Measurements from ENCODE around the gene CMPK2.

CMPK2 gene

GRCh38 chr2:6855860-6856547, 9.7 kb downstream of the CMPK2 start:
- no peak for TF ChIP-seq CTCF (IDR thresholded peaks at IDR 0.05; ENCODE audit: low read length, missing control alignments)
- DNase-seq (ENCODE audit: low read depth): no peak
- no peak overlapping the region for H3K4me3 ChIP-seq (replicated peaks; ENCODE audit: low read depth, low read length)

GRCh38 chr2:6854416-6854815, 11.3 kb downstream of the CMPK2 start:
- DNase-seq (ENCODE audit: low read depth): no peak
- no peak for TF ChIP-seq CTCF (IDR thresholded peaks at IDR 0.05; ENCODE audit: low read length, missing control alignments)
- H3K4me3 ChIP-seq (replicated peaks; ENCODE audit: low read depth, low read length): no peak overlapping the region

GRCh38 chr2:6852195-6852594, 13.5 kb downstream of the CMPK2 start:
- no peak for DNase-seq (ENCODE audit: low read depth)
- no peak overlapping the region for H3K4me3 ChIP-seq (replicated peaks; ENCODE audit: low read depth, low read length)
- no peak for TF ChIP-seq CTCF (IDR thresholded peaks at IDR 0.05; ENCODE audit: low read length, missing control alignments)

GRCh38 chr2:6846967-6847681, 18.6 kb downstream of the CMPK2 start:
- no peak for DNase-seq (ENCODE audit: low read depth)
- TF ChIP-seq CTCF (IDR thresholded peaks at IDR 0.05; ENCODE audit: low read length, missing control alignments): no peak
- H3K4me3 ChIP-seq (replicated peaks; ENCODE audit: low read depth, low read length): no peak overlapping the region

GRCh38 chr2:6846540-6846939, 19.2 kb downstream of the CMPK2 start:
- no peak for DNase-seq (ENCODE audit: low read depth)
- TF ChIP-seq CTCF (IDR thresholded peaks at IDR 0.05; ENCODE audit: low read length, missing control alignments): no peak
- no peak overlapping the region for H3K4me3 ChIP-seq (replicated peaks; ENCODE audit: low read depth, low read length)

GRCh38 chr2:6845903-6846302, 19.8 kb downstream of the CMPK2 start:
- no peak for DNase-seq (ENCODE audit: low read depth)

More at GRCh38 chr2:6845903-6846302, 19.8 kb downstream of the CMPK2 start:
- no peak overlapping the region for H3K4me3 ChIP-seq (replicated peaks; ENCODE audit: low read depth, low read length)
- no peak for TF ChIP-seq CTCF (IDR thresholded peaks at IDR 0.05; ENCODE audit: low read length, missing control alignments)
